Testis (tissue), 3 donors: ENCODE results near the gene CHST3. TPM values are rescaled to one million over a fixed set of nuclear protein-coding genes. Genes with fewer than 3 reads are reported as not detected.

ENCODE experiments used
- DNase-seq: peaks from one replicate; pipeline ENCODE4 v3.0.0-alpha.2; 2019
- H3K27ac ChIP-seq, 2 donors: fragments of 200-600 bp; sonication (generic); one replicate each; pipeline ENCODE4 v1.5.1; 2019
- H3K27me3 ChIP-seq: fragments of 200-600 bp; sonication (generic); one replicate; pipeline ENCODE4 v1.5.1; 2019
- H3K36me3 ChIP-seq: fragments of 200-600 bp; sonication (generic); one replicate; pipeline ENCODE4 v1.5.1; 2017; ENCODE audit warnings: low read depth; ENCODE audit errors: missing control alignments
- H3K4me1 ChIP-seq: fragments of 200-600 bp; sonication (generic); one replicate; pipeline ENCODE4 v1.5.1; 2019
- H3K4me3 ChIP-seq, 2 donors: fragments of 200-600 bp; sonication (generic); one replicate each; pipeline ENCODE4 v1.5.1; 2017 to 2019
- H3K9me3 ChIP-seq: fragments of 200-600 bp; sonication (generic); one replicate; pipeline ENCODE4 v1.5.1; 2017
- CTCF ChIP-seq, 3 experiments: fragments of 450-650 bp in 2 of 3; fragments of 200-600 bp in 1 of 3; sonication (generic) in 1 of 3; IDR thresholded peaks; one replicate each; pipeline ENCODE4 v1.5.1; 2016 to 2019; ENCODE audit warnings: antibody characterized with exemption in 3 of 3, mild to moderate bottlenecking in 2 of 3, moderate library complexity in 1 of 3
- POLR2A ChIP-seq: fragments of 450-650 bp; IDR thresholded peaks from one replicate; pipeline ENCODE4 v1.6.1; 2017; ENCODE audit warnings: antibody characterized with exemption, mild to moderate bottlenecking, moderate library complexity
- WGBS, 2 donors: methylation state at CpG; one replicate each; pipeline ENCODE4 v1.1.5; 2018; 5-methylcytosine and 5-hydroxymethylcytosine counted together
- intact Hi-C: fragments of 100-400 bp; cut with DNase I; formaldehyde crosslinking; loops from one replicate; pipeline ENCODE4 v1.15.1; 2023; ENCODE audit warnings: low total_unique reads
- polyA plus RNA-seq: library from polyadenylated mRNA; stranded (reverse); fragments of 350-450 nt; fragmentation: Illumina TruSeq; extraction: RNeasy Lipid Tissue Mini Kit (QIAGEN cat#74804); gene quantifications from one replicate; pipeline ENCODE4 v1.2.3, GENCODE V29; 2014; ENCODE audit warnings: low read depth, low replicate concordance; ENCODE audit not compliant: insufficient read depth
- total RNA-seq, 2 donors: library from RNA; depleted of rRNA; stranded (reverse); fragments of >200 nt; gene quantifications; one replicate each; pipeline ENCODE4 v1.2.3, GENCODE V29; 2016

CHST3 gene
- total and polyA plus RNA-seq, 3 donors from 2014 or later: 55.3 to 218 (median 107) TPM

DNA sequence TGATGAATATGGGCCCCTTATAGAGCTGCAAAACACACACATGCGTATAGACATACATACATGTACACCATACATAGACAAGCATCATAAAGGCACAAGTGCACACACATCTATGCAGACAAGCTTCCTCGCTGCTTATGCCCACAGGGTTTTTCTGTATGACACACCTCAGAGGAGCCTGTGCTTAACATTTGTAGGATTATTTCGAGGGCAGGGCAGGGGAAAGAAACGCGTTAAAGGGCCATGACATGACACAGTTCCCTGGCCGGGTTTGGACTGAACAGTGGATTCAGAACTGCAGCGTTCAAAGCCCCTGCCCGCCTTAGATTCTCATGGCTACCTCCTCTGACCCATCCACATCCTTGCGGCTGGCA, 44.8 kb downstream of the CHST3 start:
- H3K9me3 ChIP-seq: no peaks in the 10 kb centered on the region
- H3K4me1 ChIP-seq: peaks cover 70% of the 10 kb centered on the region
- WGBS, 2 donors: 41 to 47% methylated on average over 8 to 9 of the region's 9 CpGs
- TF ChIP-seq CTCF (IDR thresholded peaks at IDR 0.05) (no peak), POLR2A (no peak)
- H3K27ac ChIP-seq: peak overlapping the region; percentile 78 to 81
- H3K36me3 ChIP-seq: no peaks in the 10 kb centered on the region
- no peaks in the 10 kb centered on the region for H3K27me3 ChIP-seq
- DNase-seq: no peak
- intact Hi-C loops: no loop called here
- H3K4me3 ChIP-seq: no peak overlapping the region

- peaks cover 72% of the 10 kb centered on the region for H3K4me1 ChIP-seq
Measured at GRCh38 chr10:72009425-72010081, 45.4 kb downstream of the CHST3 start.

DNA sequence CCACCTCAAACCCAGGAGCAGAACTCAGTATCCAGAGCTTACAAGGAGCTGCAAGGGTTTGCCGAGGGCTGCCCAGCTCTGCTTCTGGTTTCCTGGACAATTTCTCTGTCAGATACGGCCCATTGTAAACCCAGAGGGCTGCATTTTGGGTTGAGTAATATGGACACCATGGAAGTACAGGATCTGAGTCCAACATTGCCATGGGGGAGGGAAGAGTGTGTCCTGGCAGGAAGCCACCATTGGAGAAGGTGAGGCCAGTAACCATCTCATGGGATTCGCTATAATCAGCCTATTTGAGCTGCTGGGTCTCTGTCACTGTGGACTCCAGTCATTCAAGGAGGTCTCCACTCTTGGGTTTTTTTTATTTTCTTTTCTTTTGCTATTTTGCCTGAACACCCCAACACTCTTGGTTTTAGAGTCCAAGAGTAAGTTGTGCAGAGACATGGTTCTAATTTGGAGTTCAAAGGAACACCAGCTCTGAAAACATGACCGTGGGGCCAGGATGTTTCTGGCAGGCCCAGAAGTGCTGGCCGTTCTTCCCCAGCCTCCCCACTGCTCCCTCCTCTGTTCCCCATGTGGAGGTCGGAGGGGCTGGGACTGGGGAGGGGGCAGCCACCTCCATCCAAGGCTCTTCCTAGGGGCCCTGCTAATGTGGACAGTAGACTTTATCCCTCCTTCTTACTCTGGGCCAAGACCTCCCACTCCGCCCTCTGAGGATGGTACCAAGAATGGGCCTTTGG, 46.2 kb downstream of the CHST3 start:
- Histone ChIP-seq H3K27me3 (no peaks in the 10 kb centered on the region), H3K4me3 (no peak overlapping the region)
- intact Hi-C loops: no loop called here

More at GRCh38 chr10:72009425-72010081, 45.4 kb downstream of the CHST3 start:
- H3K36me3 ChIP-seq: no peaks in the 10 kb centered on the region
- TF ChIP-seq POLR2A (no peak), CTCF (IDR thresholded peaks at IDR 0.05) (no peak)
- H3K9me3 ChIP-seq: no peaks in the 10 kb centered on the region
- no peak overlapping the region for H3K4me3 ChIP-seq
- WGBS, 2 donors: 26 to 36% methylated on average over 8 to 12 of the region's 12 CpGs
- H3K27me3 ChIP-seq: no peaks in the 10 kb centered on the region
- intact Hi-C loops: no loop called here
- peak; percentile 88 for DNase-seq
- peak overlapping the region; percentile 78 to 81 for H3K27ac ChIP-seq

GRCh38 chr10:72011016-72011415, 46.8 kb downstream of the CHST3 start:
- H3K9me3 ChIP-seq: no peaks in the 10 kb centered on the region

More for the DNA sequence above, 46.2 kb downstream of the CHST3 start:
- no peak for DNase-seq
- Histone ChIP-seq H3K4me1 (peaks cover 71% of the 10 kb centered on the region), H3K36me3 (no peaks in the 10 kb centered on the region), H3K27ac (peak overlapping the region; percentile 78 to 81), H3K9me3 (no peaks in the 10 kb centered on the region)
- TF ChIP-seq POLR2A (no peak), CTCF (IDR thresholded peaks at IDR 0.05) (no peak)
- 51 to 67% methylated on average over 5 to 7 of the region's 7 CpGs for WGBS, 2 donors

More at GRCh38 chr10:72011016-72011415, 46.8 kb downstream of the CHST3 start:
- intact Hi-C loops: no loop called here
- Histone ChIP-seq H3K4me1 (peaks cover 70% of the 10 kb centered on the region), H3K36me3 (no peaks in the 10 kb centered on the region), H3K27ac (peak overlapping the region; percentile 78 to 81), H3K27me3 (no peaks in the 10 kb centered on the region), H3K4me3 (no peak overlapping the region)
- TF ChIP-seq CTCF (IDR thresholded peaks at IDR 0.05) (no peak), POLR2A (no peak)
- WGBS, 2 donors: 84 to 88% methylated on average over 9 of the region's 9 CpGs
- DNase-seq: no peak
